HepG2 (cell line): Measurements from ENCODE around the gene CARD16. TPM values are rescaled to one million over a fixed set of nuclear protein-coding genes. Genes with fewer than 3 reads are reported as not detected.

ENCODE experiments used
- ARID5B ChIP-seq: IDR thresholded peaks from 2 replicates; pipeline ENCODE4 v1.4.0; 2020; ENCODE audit warnings: mild to moderate bottlenecking, missing genetic modification reagents
- BCL6 ChIP-seq: IDR thresholded peaks from 2 replicates; pipeline ENCODE4 v1.6.1; 2016; ENCODE audit warnings: missing genetic modification reagents, missing compliant biosample characterization
- CEBPB ChIP-seq: IDR thresholded peaks from 2 replicates; pipeline ENCODE4 v1.6.1; 2011; ENCODE audit warnings: low read depth, low read length, improper control_type of control experiment, borderline replicate concordance
- ELF1 ChIP-seq: sonication (generic); formaldehyde crosslinking; IDR thresholded peaks from 2 replicates; pipeline ENCODE4 v1.4.0; 2020; ENCODE audit warnings: missing genetic modification reagents
- FOXP1 ChIP-seq, 2 experiments: fragments of 450-650 bp in 1 of 2; IDR thresholded peaks; 2 replicates each; pipeline ENCODE4 v1.6.1; 2017 to 2018; ENCODE audit warnings: antibody characterized with exemption in 1 of 2
- HDAC1 ChIP-seq: sonication (generic); formaldehyde crosslinking; IDR thresholded peaks from 2 replicates; pipeline ENCODE4 v1.5.1; 2020; ENCODE audit warnings: mild to moderate bottlenecking, missing genetic modification reagents
- MBD4 ChIP-seq: IDR thresholded peaks from 2 replicates; pipeline ENCODE4 v1.6.1; 2012; ENCODE audit warnings: low read length, inconsistent platforms, borderline replicate concordance
- POGK ChIP-seq: sonication (generic); formaldehyde crosslinking; conservative IDR thresholded peaks from 2 replicates; pipeline ENCODE4 v1.8.0; 2022; ENCODE audit warnings: mild to moderate bottlenecking, moderate library complexity, missing genetic modification reagents
- POGZ ChIP-seq: sonication (generic); formaldehyde crosslinking; IDR thresholded peaks from 2 replicates; pipeline ENCODE4 v1.4.0; 2020; ENCODE audit warnings: mild to moderate bottlenecking, missing genetic modification reagents
- RFXAP ChIP-seq: sonication (generic); formaldehyde crosslinking; IDR thresholded peaks from 2 replicates; pipeline ENCODE4 v1.4.0; 2020; ENCODE audit warnings: missing genetic modification reagents, borderline replicate concordance
- SRF ChIP-seq: IDR thresholded peaks from 2 replicates; pipeline ENCODE4 v1.6.1; 2011; ENCODE audit warnings: mild to moderate bottlenecking, low read depth, low read length, moderate library complexity
- THAP11 ChIP-seq: IDR thresholded peaks from 2 replicates; pipeline ENCODE4 v1.6.1; 2016; ENCODE audit warnings: missing biosample characterization, missing genetic modification reagents
- TIGD3 ChIP-seq: sonication (generic); formaldehyde crosslinking; IDR thresholded peaks from 2 replicates; pipeline ENCODE4 v1.5.1; 2020; ENCODE audit warnings: mild to moderate bottlenecking, missing genetic modification reagents, borderline replicate concordance
- ZC3H13 ChIP-seq: sonication (generic); formaldehyde crosslinking; IDR thresholded peaks from 2 replicates; pipeline ENCODE4 v1.8.1; 2023; ENCODE audit warnings: mild to moderate bottlenecking, missing genetic modification reagents, moderate library complexity
- ZFP1 ChIP-seq: IDR thresholded peaks from 2 replicates; pipeline ENCODE4 v1.6.1; 2016
- ZNF597 ChIP-seq: sonication (generic); formaldehyde crosslinking; IDR thresholded peaks from 2 replicates; pipeline ENCODE4 v1.5.0; 2020; ENCODE audit warnings: missing genetic modification reagents
- ZNF674 ChIP-seq: sonication (generic); formaldehyde crosslinking; IDR thresholded peaks from 2 replicates; pipeline ENCODE4 v1.5.0; 2020; ENCODE audit warnings: low read depth, mild to moderate bottlenecking, missing genetic modification reagents
- ZNF781 ChIP-seq: sonication (generic); formaldehyde crosslinking; IDR thresholded peaks from 2 replicates; pipeline ENCODE4 v1.5.1; 2020; ENCODE audit warnings: borderline replicate concordance, mild to moderate bottlenecking, missing genetic modification reagents; ENCODE audit errors: not compliant biosample characterization
- ZSCAN22 ChIP-seq: sonication (generic); formaldehyde crosslinking; IDR thresholded peaks from 2 replicates; pipeline ENCODE4 v1.4.0; 2020; ENCODE audit warnings: mild to moderate bottlenecking, missing genetic modification reagents
- ZXDC ChIP-seq: sonication (generic); formaldehyde crosslinking; IDR thresholded peaks from 2 replicates; pipeline ENCODE4 v1.5.0; 2020; ENCODE audit warnings: mild to moderate bottlenecking, missing genetic modification reagents
- polyA plus RNA-seq, 8 experiments: library from polyadenylated mRNA; depleted of rRNA in 3 of 8; stranded (reverse) in 7 of 8; unstranded in 1 of 8; fragments of >200 nt; fragmentation: Illumina TruSeq in 4 of 8; extraction: Trizol in 4 of 8; gene quantifications; 2 replicates each; pipeline versions ENCODE4 v1.2.1 to v1.2.3, GENCODE V29; 2011 to 2016; ENCODE audit warnings: low read depth in 4 of 8, missing spikeins in 1 of 8, mixed read lengths in 1 of 8; ENCODE audit not compliant: insufficient read depth in 1 of 8
- total RNA-seq, 5 experiments: library from RNA; depleted of rRNA; stranded (reverse); fragments of >200 nt; fragmentation: Illumina TruSeq; extraction: Trizol; gene quantifications; 2 replicates each; pipeline ENCODE4 v1.2.3, GENCODE V29; 2016; ENCODE audit warnings: low read depth in 1 of 5

Gene CARD16
- total and polyA plus RNA-seq, 2 of the 13 experiments (the other 11 are each of a cell fraction or from before 2014, with no cell fraction given): 0.34 TPM; not detected in 1

GRCh38 chr11:105004021-105004420 lies 41.1 kb downstream of the CARD16 start (continued):
- TF ChIP-seq ZSCAN22 (no peak), ARID5B (peak; percentile 86), ZNF781 (no peak), BCL6 (CRISPR knock-in tag) (peak; percentile 57; the same call in 1 of the 2 replicates), ZXDC (no peak), SRF (no peak), TIGD3 (CRISPR knock-in tag) (no peak), ZNF597 (no peak), HDAC1 (CRISPR knock-in tag) (no peak), THAP11 (peak; percentile 50; the same call in 1 of the 2 replicates), FOXP1 (IDR thresholded peaks at IDR 0.05) (no peak), FOXP1 (CRISPR knock-in tag; IDR thresholded peaks at IDR 0.05) (peak; percentile 86), ZFP1 (no peak), CEBPB (peak; percentile 85), ZC3H13 (CRISPR knock-in tag) (no peak), RFXAP (CRISPR knock-in tag) (no peak), POGK (CRISPR knock-in tag) (no peak), MBD4 (no peak), POGZ (CRISPR knock-in tag) (0 out of 2 replicates have a peak, but pooled peaks have one; percentile 40), ELF1 (CRISPR knock-in tag) (no peak), ZNF674 (CRISPR knock-in tag) (no peak)
